Fibroblast of lung (primary cell): ENCODE measurements around the gene IREB2. TPM values are rescaled to one million over a fixed set of nuclear protein-coding genes. Genes with fewer than 3 reads are reported as not detected.
A peak's percentile ranks its signal among the peaks of the same experiment; 100 is the strongest.
"Not testable (repeated sequence)": the region's sequence is repeated elsewhere in the genome, so short reads cannot be mapped to it uniquely, and the experiment has no call there.

Experiments used
- DNase-seq, 2 donors: peaks; one replicate each; pipeline versions ENCODE4 v3.0.0 to v3.0.0-alpha.2; 2010; ENCODE audit warnings: low read depth in 2 of 2
- H2AFZ ChIP-seq: 2 replicates; pipeline ENCODE4 v1.5.1; 2012; ENCODE audit warnings: low read length, control low read depth, inconsistent platforms
- H3K27ac ChIP-seq: 2 replicates; pipeline ENCODE4 v1.5.1; 2011; ENCODE audit warnings: low read length, control low read depth; ENCODE audit not compliant: insufficient read depth
- H3K27me3 ChIP-seq: 2 replicates; pipeline ENCODE4 v1.5.1; 2011; ENCODE audit warnings: mild to moderate bottlenecking, low read length; ENCODE audit not compliant: control insufficient read depth, insufficient read depth
- H3K36me3 ChIP-seq: 2 replicates; pipeline ENCODE4 v1.5.1; 2011; ENCODE audit warnings: low read length; ENCODE audit not compliant: control insufficient read depth, insufficient read depth
- H3K4me1 ChIP-seq: 2 replicates; pipeline ENCODE4 v1.5.1; 2011; ENCODE audit warnings: low read length; ENCODE audit not compliant: control insufficient read depth, insufficient read depth; ENCODE audit errors: extremely low read depth
- H3K4me2 ChIP-seq: 2 replicates; pipeline ENCODE4 v1.5.1; 2011; ENCODE audit warnings: low read length, control low read depth; ENCODE audit not compliant: insufficient read depth; ENCODE audit errors: extremely low read depth
- H3K4me3 ChIP-seq, 4 experiments: fragments of 200-600 bp in 1 of 4; sonication (generic) in 1 of 4; replicated peaks in 1 of 4; 2 replicates each; pipeline ENCODE4 v1.5.1; 2011 to 2016; ENCODE audit warnings: low read length in 4 of 4, low read depth in 3 of 4, mild to moderate bottlenecking in 3 of 4, control low read depth in 2 of 4, inconsistent platforms in 1 of 4, mixed read lengths in 1 of 4; ENCODE audit not compliant: insufficient read depth in 1 of 4; ENCODE audit errors: control extremely low read depth in 1 of 4
- H3K79me2 ChIP-seq: 2 replicates; pipeline ENCODE4 v1.5.1; 2012; ENCODE audit warnings: mild to moderate bottlenecking, low read length, inconsistent platforms; ENCODE audit not compliant: control insufficient read depth, insufficient read depth
- H3K9ac ChIP-seq: 2 replicates; pipeline ENCODE4 v1.5.1; 2011; ENCODE audit warnings: mild to moderate bottlenecking, low read length, control low read depth; ENCODE audit not compliant: insufficient read depth
- H3K9me3 ChIP-seq: 2 replicates; pipeline ENCODE4 v1.5.1; 2012; ENCODE audit warnings: low read depth, low read length; ENCODE audit not compliant: control insufficient read depth, insufficient read depth
- H4K20me1 ChIP-seq: 2 replicates; pipeline ENCODE4 v1.5.1; 2011; ENCODE audit warnings: low read length; ENCODE audit not compliant: control insufficient read depth, insufficient read depth; ENCODE audit errors: extremely low read depth
- CTCF ChIP-seq, 2 donors: IDR thresholded peaks in 1 of 2; conservative IDR thresholded peaks in 1 of 2; 1 replicate in 1 of 2; 2 replicates in 1 of 2; pipeline ENCODE4 v1.5.1; 2011 to 2012; ENCODE audit warnings: low read length in 2 of 2, control low read depth in 1 of 2, inconsistent platforms in 1 of 2, low read depth in 1 of 2, mild to moderate bottlenecking in 1 of 2
- EZH2 ChIP-seq: IDR thresholded peaks from 2 replicates; pipeline ENCODE4 v1.5.1; 2012; ENCODE audit warnings: low read length, control low read depth, mild to moderate bottlenecking; ENCODE audit errors: missing control alignments
- polyA plus RNA-seq, 2 donors: library from polyadenylated mRNA; depleted of rRNA in 1 of 2; stranded (reverse) in 1 of 2; unstranded in 1 of 2; fragments of >200 nt; gene quantifications; 2 replicates each; pipeline ENCODE4 v1.2.1, GENCODE V29; 2011 to 2012; ENCODE audit warnings: missing spikeins in 1 of 2
- total RNA-seq: library from RNA; depleted of rRNA; stranded (reverse); fragments of >200 nt; gene quantifications from 2 replicates; pipeline ENCODE4 v1.2.1, GENCODE V29; 2014

The IREB2 gene
- total and polyA plus RNA-seq, 2 donors (not counting 1 experiment from before 2014, with no cell fraction given), result 20.3 to 30.6 TPM

GRCh38 chr15:78434134-78434533 lies 3.9 kb upstream of the IREB2 start:
- H3K27me3 ChIP-seq, result no peaks in the 10 kb centered on the region
- H3K4me1 ChIP-seq, result peaks cover 2% of the 10 kb centered on the region
- H2AFZ ChIP-seq, result no peak overlapping the region
- H3K4me2 ChIP-seq, result no peak overlapping the region
- no peak overlapping the region for H3K9ac ChIP-seq
- no peaks in the 10 kb centered on the region for H3K9me3 ChIP-seq
- H4K20me1 ChIP-seq, result no peaks in the 10 kb centered on the region
- H3K79me2 ChIP-seq, result peaks cover 10% of the 10 kb centered on the region
- no peak overlapping the region for H3K27ac ChIP-seq
- H3K4me3 ChIP-seq, result no peak overlapping the region
- no peak for TF ChIP-seq EZH2
- TF ChIP-seq CTCF (conservative IDR thresholded peaks at IDR 0.05 in 1 of 2, IDR thresholded peaks at IDR 0.05 in 1 of 2; ENCODE audit: low read depth in 1 of 2, low read length in 2 of 2), result no peak
- no peak for DNase-seq
- H3K36me3 ChIP-seq, result no peaks in the 10 kb centered on the region

- not testable (repeated sequence) for H4K20me1 ChIP-seq, H3K9ac ChIP-seq, H2AFZ ChIP-seq, H3K4me3 ChIP-seq, H3K4me2 ChIP-seq, DNase-seq, H3K36me3 ChIP-seq, H3K27ac ChIP-seq, H3K27me3 ChIP-seq, H3K4me1 ChIP-seq, H3K9me3 ChIP-seq
- H3K79me2 ChIP-seq, result peaks cover 16% of the 10 kb centered on the region
Observed at GRCh38 chr15:78434711-78435110, 3.3 kb upstream of the IREB2 start.

GRCh38 chr15:78437107-78437761 lies 782 bp upstream of the IREB2 start:
- no peak for TF ChIP-seq EZH2
- Histone ChIP-seq H3K4me1 (peaks cover 2% of the 10 kb centered on the region), H2AFZ (peak overlapping the region; percentile 81), H3K4me3 (peak overlapping the region; percentile 55 to 92 (median 69)), H3K9me3 (no peaks in the 10 kb centered on the region), H3K79me2 (peaks cover 35% of the 10 kb centered on the region), H3K4me2 (peak overlapping the region; percentile 87), H3K36me3 (no peaks in the 10 kb centered on the region), H4K20me1 (no peaks in the 10 kb centered on the region), H3K27ac (peak overlapping the region; percentile 69), H3K27me3 (no peaks in the 10 kb centered on the region), H3K9ac (peak overlapping the region; percentile 35)
- DNase-seq, result no peak

GRCh38 chr15:78438619-78439285 lies 736 bp downstream of the IREB2 start:
- peak overlapping the region; percentile 67 for H3K4me2 ChIP-seq
- peak; percentile 24 to 52 for DNase-seq

More at GRCh38 chr15:78438619-78439285, 736 bp downstream of the IREB2 start:
- no peaks in the 10 kb centered on the region for H4K20me1 ChIP-seq
- TF ChIP-seq EZH2, result no peak
- TF ChIP-seq CTCF (conservative IDR thresholded peaks at IDR 0.05 in 1 of 2, IDR thresholded peaks at IDR 0.05 in 1 of 2; ENCODE audit: low read depth in 1 of 2, low read length in 2 of 2), result peak; percentile 27 to 39
- peak overlapping the region; percentile 96 for H3K27ac ChIP-seq
- H3K4me3 ChIP-seq, result peak overlapping the region; percentile 78 to 92 (median 92)
- H3K27me3 ChIP-seq, result no peaks in the 10 kb centered on the region
- H3K9me3 ChIP-seq, result no peaks in the 10 kb centered on the region
- H2AFZ ChIP-seq, result peak overlapping the region; percentile 54
- peak overlapping the region; percentile 100 for H3K9ac ChIP-seq
- H3K79me2 ChIP-seq, result peaks cover 50% of the 10 kb centered on the region
- no peaks in the 10 kb centered on the region for H3K36me3 ChIP-seq
- H3K4me1 ChIP-seq, result peaks cover 2% of the 10 kb centered on the region
